SK-N-SH (cell line): Measurements from ENCODE around the gene GSPT2. TPM values are rescaled to one million over a fixed set of nuclear protein-coding genes. Genes with fewer than 3 reads are reported as not detected.

ENCODE experiments used
- CTCF ChIA-PET: fragments of 300-600, 350-600 bp; formaldehyde crosslinking; extraction: SDS; loops from one replicate; lab custom pipeline; 2021; lab: Yijun Ruan, JAX
- POLR2A ChIA-PET: fragments of 350-600 bp; sonication (Branson Sonifier 250); formaldehyde crosslinking; extraction: SDS; loops from one replicate; lab custom pipeline; 2020; ENCODE audit warnings: antibody characterized with exemption, inconsistent platforms; lab: Yijun Ruan, JAX
- DNase-seq: peaks from one replicate; pipeline ENCODE4 v3.0.0; 2012
- H2AFZ ChIP-seq: fragments of 200-600 bp; sonication (generic); 2 replicates; pipeline ENCODE4 v1.8.1; 2016; ENCODE audit warnings: antibody characterized with exemption, mild to moderate bottlenecking, low read depth
- H3F3A ChIP-seq: fragments of 200-600 bp; sonication (generic); replicated peaks from 2 replicates; pipeline ENCODE3; 2016; ENCODE audit warnings: antibody characterized with exemption, mild to moderate bottlenecking; ENCODE audit not compliant: insufficient read depth
- H3K27ac ChIP-seq, 2 experiments: fragments of 200-500 bp in 1 of 2; fragments of 200-600 bp in 1 of 2; sonication (Bioruptor generic) in 1 of 2; sonication (generic), shearing (Covaris generic) in 1 of 2; 2 replicates each; pipeline versions ENCODE4 v1.5.1 to v1.6.1; 2014 to 2016; ENCODE audit warnings: low read depth in 2 of 2, inconsistent platforms in 1 of 2, low read length in 1 of 2, mild to moderate bottlenecking in 1 of 2, mixed read lengths in 1 of 2
- H3K27me3 ChIP-seq: fragments of 200-600 bp; sonication (generic), shearing (Covaris generic); 2 replicates; pipeline ENCODE4 v1.6.1; 2016; ENCODE audit warnings: mixed run types; ENCODE audit not compliant: insufficient read depth
- H3K36me3 ChIP-seq, 2 experiments: fragments of 200-500 bp in 1 of 2; fragments of 200-600 bp in 1 of 2; sonication (Bioruptor generic) in 1 of 2; sonication (generic) in 1 of 2; replicated peaks in 1 of 2; 2 replicates each; pipeline versions ENCODE3 to v1.5.1; 2014 to 2016; ENCODE audit warnings: low read length in 1 of 2, mild to moderate bottlenecking in 1 of 2; ENCODE audit not compliant: insufficient read depth in 2 of 2, control insufficient read depth in 1 of 2
- H3K4me1 ChIP-seq, 2 experiments: fragments of 200-500 bp in 1 of 2; fragments of 200-600 bp in 1 of 2; sonication (Bioruptor generic) in 1 of 2; sonication (generic), shearing (Covaris generic) in 1 of 2; 2 replicates each; pipeline versions ENCODE4 v1.5.1 to v1.6.1; 2014 to 2016; ENCODE audit warnings: low read depth in 1 of 2, low read length in 1 of 2, mixed run types in 1 of 2; ENCODE audit not compliant: insufficient read depth in 2 of 2, control insufficient read depth in 1 of 2
- H3K4me2 ChIP-seq: fragments of 200-600 bp; sonication (generic), shearing (Covaris generic); 2 replicates; pipeline ENCODE4 v1.6.1; 2017; ENCODE audit warnings: mixed run types
- H3K4me3 ChIP-seq, 2 experiments: fragments of 200-500 bp in 1 of 2; fragments of 200-600 bp in 1 of 2; sonication (Bioruptor generic) in 1 of 2; sonication (generic), shearing (Covaris generic) in 1 of 2; 2 replicates each; pipeline versions ENCODE4 v1.5.1 to v1.8.1; 2014 to 2016; ENCODE audit warnings: low read depth in 2 of 2, inconsistent platforms in 1 of 2, low read length in 1 of 2, mild to moderate bottlenecking in 1 of 2, mixed read lengths in 1 of 2, moderate library complexity in 1 of 2
- H3K79me2 ChIP-seq: fragments of 200-600 bp; sonication (generic); 2 replicates; pipeline ENCODE4 v1.8.1; 2017; ENCODE audit warnings: mild to moderate bottlenecking; ENCODE audit not compliant: insufficient read depth
- H3K9ac ChIP-seq: fragments of 200-600 bp; sonication (generic); 2 replicates; pipeline ENCODE4 v1.6.1; 2017; ENCODE audit warnings: mixed run types
- H3K9me2 ChIP-seq: fragments of 200-600 bp; sonication (generic); 2 replicates; pipeline ENCODE4 v1.6.1; 2017; ENCODE audit warnings: mixed run types
- H3K9me3 ChIP-seq: fragments of 200-600 bp; sonication (generic); 2 replicates; pipeline ENCODE4 v1.6.1; 2017; ENCODE audit warnings: mixed run types, mild to moderate bottlenecking, moderate library complexity
- H4K20me1 ChIP-seq: fragments of 200-600 bp; sonication (generic); 2 replicates; pipeline ENCODE4 v1.6.1; 2017; ENCODE audit warnings: mild to moderate bottlenecking, mixed run types; ENCODE audit not compliant: insufficient read depth
- CHD2 ChIP-seq: fragments of 150-350 bp; IDR thresholded peaks from 2 replicates; pipeline ENCODE4 v1.6.1; 2018; ENCODE audit warnings: low read length; ENCODE audit not compliant: partially characterized antibody
- CTCF ChIP-seq: fragments of 200-600 bp; sonication (generic); IDR thresholded peaks from 2 replicates; pipeline ENCODE4 v1.6.1; 2017; ENCODE audit warnings: antibody characterized with exemption, mild to moderate bottlenecking, moderate library complexity
- ELF1 ChIP-seq: IDR thresholded peaks from 2 replicates; pipeline ENCODE4 v1.4.0; 2012
- EZH2phosphoT487 ChIP-seq: fragments of 200-600 bp; sonication (generic); IDR thresholded peaks from 2 replicates; pipeline ENCODE4 v1.6.1; 2017; ENCODE audit warnings: low read depth, mixed run types, mild to moderate bottlenecking, antibody characterized with exemption, moderate library complexity, borderline replicate concordance
- GABPA ChIP-seq: IDR thresholded peaks from 2 replicates; pipeline ENCODE4 v1.4.0; 2012; ENCODE audit warnings: low read depth, mild to moderate bottlenecking
- JUND ChIP-seq: IDR thresholded peaks from 2 replicates; pipeline ENCODE4 v1.4.0; 2012
- MAX ChIP-seq: IDR thresholded peaks from 2 replicates; pipeline ENCODE4 v1.4.0; 2012; ENCODE audit warnings: low read depth
- NFIC ChIP-seq: IDR thresholded peaks from 2 replicates; pipeline ENCODE4 v1.4.0; 2012; ENCODE audit warnings: borderline replicate concordance
- PBX3 ChIP-seq: IDR thresholded peaks from 2 replicates; pipeline ENCODE4; 2012
- POLR2AphosphoS5 ChIP-seq: IDR thresholded peaks from 2 replicates; pipeline ENCODE4 v1.6.1; 2012; ENCODE audit warnings: low read depth, low read length
- RAD21 ChIP-seq: IDR thresholded peaks from 2 replicates; pipeline ENCODE4 v1.6.1; 2012; ENCODE audit warnings: mild to moderate bottlenecking, low read length
- RCOR1 ChIP-seq: fragments of 150-350 bp; IDR thresholded peaks from 2 replicates; pipeline ENCODE4 v1.6.1; 2017; ENCODE audit warnings: antibody characterized with exemption, low read length
- REST ChIP-seq: IDR thresholded peaks from 2 replicates; pipeline ENCODE4 v1.6.1; 2012; ENCODE audit warnings: mild to moderate bottlenecking, low read depth, low read length, moderate library complexity
- RFX5 ChIP-seq: IDR thresholded peaks from 2 replicates; pipeline ENCODE4 v1.6.1; 2012; ENCODE audit warnings: mild to moderate bottlenecking, improper control_type of control experiment, low read length
- SMC3 ChIP-seq: IDR thresholded peaks from 2 replicates; pipeline ENCODE4 v1.6.1; 2012; ENCODE audit warnings: low read depth, low read length, improper control_type of control experiment
- TAF1 ChIP-seq: IDR thresholded peaks from 2 replicates; pipeline ENCODE4 v1.6.1; 2012; ENCODE audit warnings: low read depth, mild to moderate bottlenecking, low read length, moderate library complexity, borderline replicate concordance
- USF2 ChIP-seq: fragments of 150-350 bp; IDR thresholded peaks from 2 replicates; pipeline ENCODE4 v1.6.1; 2017; ENCODE audit warnings: antibody characterized with exemption, low read length, low read depth, borderline replicate concordance
- YY1 ChIP-seq: IDR thresholded peaks from 2 replicates; pipeline ENCODE4 v1.4.0; 2012; ENCODE audit warnings: low read depth, mild to moderate bottlenecking
- WGBS: methylation state at CpG from one replicate; pipeline ENCODE4 v1.1.6; 2017; ENCODE audit warnings: low lambda C conversion rate; 5-methylcytosine and 5-hydroxymethylcytosine counted together
- polyA plus RNA-seq, 3 experiments: library from polyadenylated mRNA; depleted of rRNA; stranded (reverse); fragments of >200 nt; gene quantifications; 2 replicates each; pipeline ENCODE4 v1.2.3, GENCODE V29; 2012

Gene GSPT2
- 2.5 TPM in 2 replicates for polyA plus RNA-seq (2012; rRNA removed)
- polyA plus RNA-seq (2012; cell fraction: cytosol; rRNA removed) = 3.5 and 4.2 TPM in 2 replicates
- polyA plus RNA-seq (2012; cell fraction: nucleus; rRNA removed) = 2.0 and 2.3 TPM in 2 replicates

GRCh38 chrX:51743179-51743957, at the start of gene GSPT2:
GSPT2 (plus strand) TSS chrX:51743442; CDS start chrX:51743627, 185 bp downstream.
- Histone ChIP-seq H3K27ac (peak within 1 kb of the TSS; percentile 47 to 84; a peak in 3 of 4 replicates), H3K9me3 (no peaks in the 10 kb centered on the region), H3F3A (no peaks in the 10 kb centered on the region), H4K20me1 (no peaks in the 10 kb centered on the region; the same call in 1 of the 2 replicates), H3K4me2 (peak within 1 kb of the TSS; percentile 72), H3K27me3 (no peaks in the 10 kb centered on the region; the same call in 1 of the 2 replicates), H3K4me3 (peak within 1 kb of the TSS; percentile 69 to 71), H3K9ac (peak within 1 kb of the TSS; percentile 74), H3K36me3 (peaks cover 0 to 9% of the 10 kb centered on the region in 2 experiments), H3K9me2 (no peaks in the 10 kb centered on the region), H3K4me1 (no peaks in the 10 kb centered on the region), H3K79me2 (peaks cover 12% of the 10 kb centered on the region)
- peak; percentile 74 for DNase-seq
- POLR2A ChIA-PET = no interaction called here
- CTCF ChIA-PET = no interaction called here
- WGBS = 19% methylated on average over 25 of the region's 63 CpGs
- TF ChIP-seq YY1 = peak; percentile 77
- TF ChIP-seq REST = no peak
- peak; percentile 83 for TF ChIP-seq POLR2AphosphoS5
- TF ChIP-seq CHD2 = peak; percentile 24
- TF ChIP-seq TAF1 = 0 out of 2 replicates have a peak, but pooled peaks have one; percentile 45
- TF ChIP-seq ELF1 = peak; percentile 65
- no peak for TF ChIP-seq RFX5
- TF ChIP-seq GABPA = peak; percentile 70
- TF ChIP-seq, all 33 proteins: peak for 6
- H2AFZ ChIP-seq = peak within 1 kb of the TSS; percentile 88

- Histone ChIP-seq H3K4me3 (no peak overlapping the region), H3K27ac (no peak overlapping the region), H3F3A (no peaks in the 10 kb centered on the region), H4K20me1 (no peaks in the 10 kb centered on the region), H2AFZ (no peak overlapping the region), H3K9me2 (no peaks in the 10 kb centered on the region), H3K4me2 (no peak overlapping the region), H3K27me3 (peaks cover 6% of the 10 kb centered on the region; the same call in 1 of the 2 replicates), H3K9ac (no peak overlapping the region), H3K4me1 (no peaks in the 10 kb centered on the region), H3K9me3 (no peaks in the 10 kb centered on the region), H3K79me2 (no peaks in the 10 kb centered on the region), H3K36me3 (no peaks in the 10 kb centered on the region)
- 10% methylated on average over 6 of the region's 6 CpGs for WGBS
- CTCF ChIA-PET = no interaction called here
- no peak for DNase-seq
- POLR2A ChIA-PET = no interaction called here
- TF ChIP-seq ELF1 (no peak), EZH2phosphoT487 (no peak), SMC3 (no peak), GABPA (no peak), TAF1 (no peak), JUND (no peak), USF2 (no peak), NFIC (no peak), RAD21 (no peak), RCOR1 (no peak), CHD2 (no peak), MAX (no peak), PBX3 (no peak), YY1 (no peak), CTCF (no peak)
Measured at GRCh38 chrX:51694254-51694653, 49.0 kb upstream of the GSPT2 start.
